HepG2 (cell line): ENCODE data around the gene GGA2. TPM values are rescaled to one million over a fixed set of nuclear protein-coding genes. Genes with fewer than 3 reads are reported as not detected.
A peak's percentile ranks its signal among the peaks of the same experiment; 100 is the strongest.

Experiments used
- CBX2 ChIP-seq, 2 experiments: fragments of 200-600 bp in 1 of 2; sonication (generic); formaldehyde crosslinking in 1 of 2; IDR thresholded peaks; 2 replicates each; pipeline versions ENCODE4 v1.7.0 to v1.8.1; 2018 to 2022; ENCODE audit warnings: low read depth in 2 of 2, low read length in 1 of 2, mild to moderate bottlenecking in 1 of 2, missing genetic modification reagents in 1 of 2
- DNMT3B ChIP-seq: conservative IDR thresholded peaks from 2 replicates; pipeline ENCODE4 v1.6.1; 2016; ENCODE audit warnings: missing biosample characterization, control low read depth
- EEA1 ChIP-seq: sonication (generic); formaldehyde crosslinking; IDR thresholded peaks from 2 replicates; pipeline ENCODE4 v1.5.1; 2020; ENCODE audit warnings: mild to moderate bottlenecking, missing genetic modification reagents, borderline replicate concordance
- ETV5 ChIP-seq: IDR thresholded peaks from 2 replicates; pipeline ENCODE4 v1.6.1; 2018; ENCODE audit warnings: missing biosample characterization, missing genetic modification reagents, inconsistent platforms, borderline replicate concordance
- HHEX ChIP-seq: IDR thresholded peaks from 2 replicates; pipeline ENCODE4 v1.6.1; 2016; ENCODE audit warnings: control low read depth
- IRX3 ChIP-seq: sonication (generic); formaldehyde crosslinking; IDR thresholded peaks from 2 replicates; pipeline ENCODE4 v1.8.1; 2023; ENCODE audit warnings: mild to moderate bottlenecking, low read depth, missing genetic modification reagents, borderline replicate concordance
- KLF16 ChIP-seq, 2 experiments: sonication (generic) in 1 of 2; formaldehyde crosslinking in 1 of 2; IDR thresholded peaks; 2 replicates each; pipeline versions ENCODE4 v1.6.1 to v1.8.0; 2016 to 2023; ENCODE audit warnings: missing genetic modification reagents in 2 of 2, missing compliant biosample characterization in 1 of 2
- MEIS1 ChIP-seq: sonication (generic); formaldehyde crosslinking; IDR thresholded peaks from 2 replicates; pipeline ENCODE4 v1.9.0; 2021; ENCODE audit warnings: mild to moderate bottlenecking, missing genetic modification reagents, moderate library complexity, borderline replicate concordance
- MTF1 ChIP-seq: sonication (generic); formaldehyde crosslinking; IDR thresholded peaks from 2 replicates; pipeline ENCODE4 v1.5.0; 2020; ENCODE audit warnings: missing genetic modification reagents
- NCOA2 ChIP-seq: sonication (generic); formaldehyde crosslinking; IDR thresholded peaks from 2 replicates; pipeline ENCODE4 v1.8.0; 2022; ENCODE audit warnings: inconsistent platforms
- SETDB1 ChIP-seq: sonication (generic); formaldehyde crosslinking; IDR thresholded peaks from 2 replicates; pipeline ENCODE4 v1.5.1; 2020; ENCODE audit warnings: missing genetic modification reagents, mild to moderate bottlenecking, borderline replicate concordance
- SP1 ChIP-seq, 2 experiments: fragments of 450-650 bp in 1 of 2; sonication (generic) in 1 of 2; formaldehyde crosslinking in 1 of 2; IDR thresholded peaks; 2 replicates each; pipeline versions ENCODE4 v1.4.0 to v1.6.1; 2016 to 2020; ENCODE audit warnings: missing genetic modification reagents in 1 of 2
- SUZ12 ChIP-seq: fragments of 150-350 bp; IDR thresholded peaks from 2 replicates; pipeline ENCODE4 v1.6.1; 2014; ENCODE audit warnings: low read depth, low read length
- ZFP36 ChIP-seq: fragments of 150-350 bp; IDR thresholded peaks from 2 replicates; pipeline ENCODE4 v1.6.1; 2018; ENCODE audit warnings: borderline replicate concordance, low read length, low read depth; ENCODE audit not compliant: partially characterized antibody
- ZNF337 ChIP-seq: sonication (generic); formaldehyde crosslinking; IDR thresholded peaks from 2 replicates; pipeline ENCODE4 v1.5.1; 2020; ENCODE audit warnings: missing genetic modification reagents, low read depth, mild to moderate bottlenecking, borderline replicate concordance
- ZNF546 ChIP-seq: sonication (generic); formaldehyde crosslinking; conservative IDR thresholded peaks from 2 replicates; pipeline ENCODE4 v1.8.1; 2023; ENCODE audit warnings: mild to moderate bottlenecking, missing genetic modification reagents
- ZNF674 ChIP-seq: sonication (generic); formaldehyde crosslinking; IDR thresholded peaks from 2 replicates; pipeline ENCODE4 v1.5.0; 2020; ENCODE audit warnings: low read depth, mild to moderate bottlenecking, missing genetic modification reagents
- ZNF703 ChIP-seq: sonication (generic); formaldehyde crosslinking; IDR thresholded peaks from 2 replicates; pipeline ENCODE4 v1.5.1; 2020; ENCODE audit warnings: missing genetic modification reagents, mild to moderate bottlenecking, moderate library complexity, borderline replicate concordance
- ZNF747 ChIP-seq: sonication (generic); formaldehyde crosslinking; IDR thresholded peaks from 2 replicates; pipeline ENCODE4 v1.8.1; 2023; ENCODE audit warnings: missing genetic modification reagents, mild to moderate bottlenecking, borderline replicate concordance
- ZNF776 ChIP-seq: sonication (generic); formaldehyde crosslinking; IDR thresholded peaks from 2 replicates; pipeline ENCODE4 v1.4.0; 2020; ENCODE audit warnings: mild to moderate bottlenecking, missing genetic modification reagents
- polyA plus RNA-seq, 8 experiments: library from polyadenylated mRNA; depleted of rRNA in 3 of 8; stranded (reverse) in 7 of 8; unstranded in 1 of 8; fragments of >200 nt; fragmentation: Illumina TruSeq in 4 of 8; extraction: Trizol in 4 of 8; gene quantifications; 2 replicates each; pipeline versions ENCODE4 v1.2.1 to v1.2.3, GENCODE V29; 2011 to 2016; ENCODE audit warnings: low read depth in 4 of 8, missing spikeins in 1 of 8, mixed read lengths in 1 of 8; ENCODE audit not compliant: insufficient read depth in 1 of 8
- total RNA-seq, 5 experiments: library from RNA; depleted of rRNA; stranded (reverse); fragments of >200 nt; fragmentation: Illumina TruSeq; extraction: Trizol; gene quantifications; 2 replicates each; pipeline ENCODE4 v1.2.3, GENCODE V29; 2016; ENCODE audit warnings: low read depth in 1 of 5
- TF ChIP-seq, protein P1 (sequence below): sonication (generic); formaldehyde crosslinking; conservative IDR thresholded peaks from 2 replicates; pipeline ENCODE4 v1.8.0; 2022; ENCODE audit warnings: missing genetic modification reagents
- TF ChIP-seq, protein P2 (sequence below): IDR thresholded peaks from 2 replicates; pipeline ENCODE4 v1.6.1; 2016; ENCODE audit warnings: missing genetic modification reagents, missing compliant biosample characterization
- TF ChIP-seq, protein P3 (sequence below): sonication (generic); formaldehyde crosslinking; IDR thresholded peaks from 2 replicates; pipeline ENCODE4 v1.4.0; 2020; ENCODE audit warnings: mild to moderate bottlenecking, missing genetic modification reagents

The GGA2 gene
- total and polyA plus RNA-seq, 2 of the 13 experiments (the other 11 are each of a cell fraction or from before 2014, with no cell fraction given), result 51.5 to 69.8 TPM

DNA sequence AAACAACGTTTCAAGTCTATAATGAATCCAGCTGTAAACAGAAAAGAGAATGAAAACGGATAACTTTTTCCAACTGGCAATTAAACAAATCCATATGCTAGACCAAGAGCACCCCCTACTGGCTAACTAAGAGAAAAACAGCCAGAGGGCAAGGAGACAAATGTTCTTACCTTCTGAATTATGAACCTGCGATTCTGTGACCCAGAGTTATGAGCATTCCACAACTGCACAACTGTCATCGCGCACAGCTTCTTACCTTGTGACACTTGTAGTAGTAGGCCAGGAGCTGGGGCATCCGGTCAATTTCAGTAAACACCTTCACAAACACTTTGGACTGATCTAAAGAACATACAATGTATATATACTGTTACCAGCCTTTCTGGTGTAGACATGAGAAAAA lies 75.9 kb downstream of the GGA2 start (continued):
- TF ChIP-seq SP1 (IDR thresholded peaks at IDR 0.05) (no peak), SP1 (CRISPR knock-in tag; IDR thresholded peaks at IDR 0.05) (0 out of 2 replicates have a peak, but pooled peaks have one; percentile 15), ZNF776 (no peak), ZNF337 (CRISPR knock-in tag) (peak; percentile 35; the same call in 1 of the 2 replicates), NCOA2 (CRISPR knock-in tag) (no peak), ZNF674 (CRISPR knock-in tag) (no peak), ZNF703 (no peak), SETDB1 (CRISPR knock-in tag) (no peak), ZFP36 (no peak), EEA1 (no peak), ZNF546 (no peak), ETV5 (CRISPR knock-in tag) (no peak), DNMT3B (CRISPR knock-in tag) (no peak), CBX2 (IDR thresholded peaks at IDR 0.05; ENCODE audit: low read depth, low read length) (no peak), CBX2 (CRISPR knock-in tag; IDR thresholded peaks at IDR 0.05; ENCODE audit: low read depth) (no peak), ZNF747 (no peak), MTF1 (CRISPR knock-in tag) (no peak), IRX3 (CRISPR knock-in tag) (no peak), KLF16 (CRISPR knock-in tag; IDR thresholded peaks at IDR 0.05) (no peak), SUZ12 (no peak), HHEX (no peak), MEIS1 (no peak)
- TF ChIP-seq, protein P1, sequence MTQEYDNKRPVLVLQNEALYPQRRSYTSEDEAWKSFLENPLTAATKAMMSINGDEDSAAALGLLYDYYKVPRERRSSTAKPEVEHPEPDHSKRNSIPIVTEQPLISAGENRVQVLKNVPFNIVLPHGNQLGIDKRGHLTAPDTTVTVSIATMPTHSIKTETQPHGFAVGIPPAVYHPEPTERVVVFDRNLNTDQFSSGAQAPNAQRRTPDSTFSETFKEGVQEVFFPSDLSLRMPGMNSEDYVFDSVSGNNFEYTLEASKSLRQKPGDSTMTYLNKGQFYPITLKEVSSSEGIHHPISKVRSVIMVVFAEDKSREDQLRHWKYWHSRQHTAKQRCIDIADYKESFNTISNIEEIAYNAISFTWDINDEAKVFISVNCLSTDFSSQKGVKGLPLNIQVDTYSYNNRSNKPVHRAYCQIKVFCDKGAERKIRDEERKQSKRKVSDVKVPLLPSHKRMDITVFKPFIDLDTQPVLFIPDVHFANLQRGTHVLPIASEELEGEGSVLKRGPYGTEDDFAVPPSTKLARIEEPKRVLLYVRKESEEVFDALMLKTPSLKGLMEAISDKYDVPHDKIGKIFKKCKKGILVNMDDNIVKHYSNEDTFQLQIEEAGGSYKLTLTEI (CRISPR knock-in tag), result no peak
- TF ChIP-seq, protein P2, sequence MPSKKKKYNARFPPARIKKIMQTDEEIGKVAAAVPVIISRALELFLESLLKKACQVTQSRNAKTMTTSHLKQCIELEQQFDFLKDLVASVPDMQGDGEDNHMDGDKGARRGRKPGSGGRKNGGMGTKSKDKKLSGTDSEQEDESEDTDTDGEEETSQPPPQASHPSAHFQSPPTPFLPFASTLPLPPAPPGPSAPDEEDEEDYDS (CRISPR knock-in tag), result no peak
- TF ChIP-seq, protein P3, sequence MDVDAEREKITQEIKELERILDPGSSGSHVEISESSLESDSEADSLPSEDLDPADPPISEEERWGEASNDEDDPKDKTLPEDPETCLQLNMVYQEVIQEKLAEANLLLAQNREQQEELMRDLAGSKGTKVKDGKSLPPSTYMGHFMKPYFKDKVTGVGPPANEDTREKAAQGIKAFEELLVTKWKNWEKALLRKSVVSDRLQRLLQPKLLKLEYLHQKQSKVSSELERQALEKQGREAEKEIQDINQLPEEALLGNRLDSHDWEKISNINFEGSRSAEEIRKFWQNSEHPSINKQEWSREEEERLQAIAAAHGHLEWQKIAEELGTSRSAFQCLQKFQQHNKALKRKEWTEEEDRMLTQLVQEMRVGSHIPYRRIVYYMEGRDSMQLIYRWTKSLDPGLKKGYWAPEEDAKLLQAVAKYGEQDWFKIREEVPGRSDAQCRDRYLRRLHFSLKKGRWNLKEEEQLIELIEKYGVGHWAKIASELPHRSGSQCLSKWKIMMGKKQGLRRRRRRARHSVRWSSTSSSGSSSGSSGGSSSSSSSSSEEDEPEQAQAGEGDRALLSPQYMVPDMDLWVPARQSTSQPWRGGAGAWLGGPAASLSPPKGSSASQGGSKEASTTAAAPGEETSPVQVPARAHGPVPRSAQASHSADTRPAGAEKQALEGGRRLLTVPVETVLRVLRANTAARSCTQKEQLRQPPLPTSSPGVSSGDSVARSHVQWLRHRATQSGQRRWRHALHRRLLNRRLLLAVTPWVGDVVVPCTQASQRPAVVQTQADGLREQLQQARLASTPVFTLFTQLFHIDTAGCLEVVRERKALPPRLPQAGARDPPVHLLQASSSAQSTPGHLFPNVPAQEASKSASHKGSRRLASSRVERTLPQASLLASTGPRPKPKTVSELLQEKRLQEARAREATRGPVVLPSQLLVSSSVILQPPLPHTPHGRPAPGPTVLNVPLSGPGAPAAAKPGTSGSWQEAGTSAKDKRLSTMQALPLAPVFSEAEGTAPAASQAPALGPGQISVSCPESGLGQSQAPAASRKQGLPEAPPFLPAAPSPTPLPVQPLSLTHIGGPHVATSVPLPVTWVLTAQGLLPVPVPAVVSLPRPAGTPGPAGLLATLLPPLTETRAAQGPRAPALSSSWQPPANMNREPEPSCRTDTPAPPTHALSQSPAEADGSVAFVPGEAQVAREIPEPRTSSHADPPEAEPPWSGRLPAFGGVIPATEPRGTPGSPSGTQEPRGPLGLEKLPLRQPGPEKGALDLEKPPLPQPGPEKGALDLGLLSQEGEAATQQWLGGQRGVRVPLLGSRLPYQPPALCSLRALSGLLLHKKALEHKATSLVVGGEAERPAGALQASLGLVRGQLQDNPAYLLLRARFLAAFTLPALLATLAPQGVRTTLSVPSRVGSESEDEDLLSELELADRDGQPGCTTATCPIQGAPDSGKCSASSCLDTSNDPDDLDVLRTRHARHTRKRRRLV (CRISPR knock-in tag), result no peak
